MM.1S (cell line): ENCODE data around the gene ALG2.

Source experiments
- EZH2 ChIP-seq: fragments of 300-600 bp; sonication (generic); optimal IDR thresholded peaks from 2 replicates; pipeline ENCODE3; 2017; ENCODE audit warnings: low read depth, mild to moderate bottlenecking, antibody characterized with exemption, low read length, mixed read lengths
- EZH2phosphoT487 ChIP-seq: fragments of 300-600 bp; sonication (generic); IDR thresholded peaks from 2 replicates; pipeline ENCODE4 v1.6.1; 2018; ENCODE audit warnings: antibody characterized with exemption, low read length
- TF ChIP-seq, protein P1 (sequence below): fragments of 300-600 bp; sonication (generic); IDR thresholded peaks from 2 replicates; pipeline ENCODE4 v1.5.1; 2016; ENCODE audit warnings: antibody characterized with exemption, low read length, mixed read lengths

DNA sequence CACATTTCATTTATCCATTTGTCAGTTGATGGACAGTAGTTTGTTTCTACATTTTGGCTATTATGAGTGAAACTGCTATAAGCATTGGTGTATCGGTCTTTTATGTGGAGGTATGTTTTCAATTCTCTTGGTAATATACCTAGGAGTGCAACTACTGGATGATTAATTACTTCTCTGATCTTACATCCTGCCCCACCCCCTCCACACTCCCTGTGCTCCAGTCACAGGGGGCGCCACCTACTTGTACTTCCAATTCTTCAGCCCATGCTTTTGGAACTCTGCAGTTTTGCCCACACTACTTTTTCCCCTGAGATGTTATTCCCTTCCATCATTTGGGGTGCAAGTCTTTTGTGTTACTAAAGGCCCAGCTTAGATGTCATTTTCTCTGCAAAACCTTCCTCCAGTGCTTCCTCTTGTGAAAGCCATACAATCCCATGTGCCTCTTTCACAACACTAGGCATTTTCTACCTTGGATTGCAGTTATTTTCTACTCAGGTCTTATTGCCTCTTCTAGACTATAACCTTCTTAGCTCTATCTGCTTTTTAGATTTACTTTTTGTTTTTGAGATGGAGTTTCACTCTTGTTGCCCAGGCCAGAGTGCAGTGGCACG, 42.4 kb upstream of the ALG2 start:
- TF ChIP-seq EZH2phosphoT487, result no peak
- TF ChIP-seq, protein P1, sequence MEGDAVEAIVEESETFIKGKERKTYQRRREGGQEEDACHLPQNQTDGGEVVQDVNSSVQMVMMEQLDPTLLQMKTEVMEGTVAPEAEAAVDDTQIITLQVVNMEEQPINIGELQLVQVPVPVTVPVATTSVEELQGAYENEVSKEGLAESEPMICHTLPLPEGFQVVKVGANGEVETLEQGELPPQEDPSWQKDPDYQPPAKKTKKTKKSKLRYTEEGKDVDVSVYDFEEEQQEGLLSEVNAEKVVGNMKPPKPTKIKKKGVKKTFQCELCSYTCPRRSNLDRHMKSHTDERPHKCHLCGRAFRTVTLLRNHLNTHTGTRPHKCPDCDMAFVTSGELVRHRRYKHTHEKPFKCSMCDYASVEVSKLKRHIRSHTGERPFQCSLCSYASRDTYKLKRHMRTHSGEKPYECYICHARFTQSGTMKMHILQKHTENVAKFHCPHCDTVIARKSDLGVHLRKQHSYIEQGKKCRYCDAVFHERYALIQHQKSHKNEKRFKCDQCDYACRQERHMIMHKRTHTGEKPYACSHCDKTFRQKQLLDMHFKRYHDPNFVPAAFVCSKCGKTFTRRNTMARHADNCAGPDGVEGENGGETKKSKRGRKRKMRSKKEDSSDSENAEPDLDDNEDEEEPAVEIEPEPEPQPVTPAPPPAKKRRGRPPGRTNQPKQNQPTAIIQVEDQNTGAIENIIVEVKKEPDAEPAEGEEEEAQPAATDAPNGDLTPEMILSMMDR, result 0 out of 2 replicates have a peak, but pooled peaks have one; percentile 15
- TF ChIP-seq EZH2, result no peak
